ENCODE measurements around the gene BPIFB2.

GRCh38 chr20:33054791-33055190 lies 47.3 kb downstream of the BPIFB2 start:
- TF ChIP-seq POLR2AphosphoS5 (IDR thresholded peaks at IDR 0.05; ENCODE audit: low read depth, low read length), result no peak
- TF ChIP-seq REST (IDR thresholded peaks at IDR 0.05; ENCODE audit: insufficient read depth in 1 of 2, low read depth in 2 of 2, low read length in 1 of 2), result no peak
- no peak for TF ChIP-seq TCF7L2 (IDR thresholded peaks at IDR 0.05; ENCODE audit: low read depth, low read length)
- TF ChIP-seq, protein P1, sequence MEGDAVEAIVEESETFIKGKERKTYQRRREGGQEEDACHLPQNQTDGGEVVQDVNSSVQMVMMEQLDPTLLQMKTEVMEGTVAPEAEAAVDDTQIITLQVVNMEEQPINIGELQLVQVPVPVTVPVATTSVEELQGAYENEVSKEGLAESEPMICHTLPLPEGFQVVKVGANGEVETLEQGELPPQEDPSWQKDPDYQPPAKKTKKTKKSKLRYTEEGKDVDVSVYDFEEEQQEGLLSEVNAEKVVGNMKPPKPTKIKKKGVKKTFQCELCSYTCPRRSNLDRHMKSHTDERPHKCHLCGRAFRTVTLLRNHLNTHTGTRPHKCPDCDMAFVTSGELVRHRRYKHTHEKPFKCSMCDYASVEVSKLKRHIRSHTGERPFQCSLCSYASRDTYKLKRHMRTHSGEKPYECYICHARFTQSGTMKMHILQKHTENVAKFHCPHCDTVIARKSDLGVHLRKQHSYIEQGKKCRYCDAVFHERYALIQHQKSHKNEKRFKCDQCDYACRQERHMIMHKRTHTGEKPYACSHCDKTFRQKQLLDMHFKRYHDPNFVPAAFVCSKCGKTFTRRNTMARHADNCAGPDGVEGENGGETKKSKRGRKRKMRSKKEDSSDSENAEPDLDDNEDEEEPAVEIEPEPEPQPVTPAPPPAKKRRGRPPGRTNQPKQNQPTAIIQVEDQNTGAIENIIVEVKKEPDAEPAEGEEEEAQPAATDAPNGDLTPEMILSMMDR (IDR thresholded peaks at IDR 0.05), result no peak
- TF ChIP-seq SIN3A (IDR thresholded peaks at IDR 0.05; ENCODE audit: borderline replicate concordance, insufficient read depth, low read depth, low read length), result no peak

All from Panc1 (cell line).